ENCODE data around the gene PNLIPRP2.

The PNLIPRP2 gene

GRCh38 chr10:116686632-116687031, 65.9 kb downstream of the PNLIPRP2 start:
- no peak for DNase-seq

GRCh38 chr10:116687633-116688032, 66.9 kb downstream of the PNLIPRP2 start:
- no peak for DNase-seq

- no peak for DNase-seq
These were observed 67.5 kb downstream of the PNLIPRP2 start for GRCh38 chr10:116688241-116688711.

- DNase-seq: no peak
These were observed 68.2 kb downstream of the PNLIPRP2 start for GRCh38 chr10:116688741-116689495.

- DNase-seq: no peak
These were observed 69.0 kb downstream of the PNLIPRP2 start for GRCh38 chr10:116689744-116690143.

GRCh38 chr10:116690356-116691322, 69.9 kb downstream of the PNLIPRP2 start:
- DNase-seq: no peak

- no peak for DNase-seq
These were observed 70.9 kb downstream of the PNLIPRP2 start for GRCh38 chr10:116691635-116692034.

- DNase-seq: no peak
These were observed 71.5 kb downstream of the PNLIPRP2 start for GRCh38 chr10:116692225-116692624.

GRCh38 chr10:116694243-116694926, 73.6 kb downstream of the PNLIPRP2 start:
- no peak for DNase-seq

Data from NCI-H345 (cell line).